Esophagus muscularis mucosa (tissue), 4 donors: Measurements from ENCODE around the gene EXD1. TPM values are rescaled to one million over a fixed set of nuclear protein-coding genes. Genes with fewer than 3 reads are reported as not detected.
"Not testable (repeated sequence)": the region's sequence is repeated elsewhere in the genome, so short reads cannot be mapped to it uniquely, and the experiment has no call there.

Experiments used
- DNase-seq: peaks from one replicate; pipeline ENCODE4 v3.0.0-alpha.2; 2017; ENCODE audit errors: extremely low spot score
- H3K27ac ChIP-seq, 4 donors: fragments of 200-600 bp; sonication (generic); replicated peaks in 1 of 4; 1 replicate in 3 of 4; 2 replicates in 1 of 4; pipeline ENCODE4 v1.5.1; 2016 to 2019; ENCODE audit warnings: mild to moderate bottlenecking in 1 of 4
- H3K27me3 ChIP-seq, 4 donors: fragments of 200-600 bp; sonication (generic); one replicate each; pipeline versions ENCODE4 v1.5.1 to v1.6.0; 2016 to 2019
- H3K36me3 ChIP-seq, 4 donors: fragments of 200-600 bp; sonication (generic); one replicate each; pipeline ENCODE4 v1.5.1; 2016 to 2019
- H3K4me1 ChIP-seq, 4 donors: fragments of 200-600 bp; sonication (generic); one replicate each; pipeline ENCODE4 v1.5.1; 2016 to 2019
- H3K4me3 ChIP-seq, 4 donors: fragments of 200-600 bp; sonication (generic); 1 replicate in 2 of 4; 2 replicates in 2 of 4; pipeline ENCODE4 v1.5.1; 2016 to 2019; ENCODE audit warnings: mild to moderate bottlenecking in 4 of 4, moderate library complexity in 1 of 4
- H3K9me3 ChIP-seq, 4 donors: fragments of 200-600 bp; sonication (generic); 1 replicate in 3 of 4; 2 replicates in 1 of 4; pipeline ENCODE4 v1.5.1; 2016 to 2019
- EP300 ChIP-seq: sonication (generic); formaldehyde crosslinking; IDR thresholded peaks from one replicate; pipeline ENCODE4 v1.6.1; 2017; ENCODE audit warnings: antibody characterized with exemption
- POLR2A ChIP-seq: fragments of 450-650 bp; IDR thresholded peaks from one replicate; pipeline ENCODE4 v1.6.1; 2017; ENCODE audit warnings: antibody characterized with exemption, moderate library complexity, mild to moderate bottlenecking, low read depth
- POLR2AphosphoS5 ChIP-seq, 2 donors: sonication (generic); formaldehyde crosslinking; IDR thresholded peaks; one replicate each; pipeline ENCODE4 v1.6.1; 2017; ENCODE audit warnings: antibody characterized with exemption in 2 of 2
- WGBS: methylation state at CpG from one replicate; pipeline ENCODE4 v1.1.5; 2018; 5-methylcytosine and 5-hydroxymethylcytosine counted together
- intact Hi-C: fragments of 100-400 bp; cut with DNase I; formaldehyde crosslinking; loops from one replicate; pipeline ENCODE4 v1.15.1; 2023
- total RNA-seq, 4 donors: library from RNA; depleted of rRNA; stranded (reverse); fragments of >200 nt; gene quantifications; one replicate each; pipeline versions ENCODE4 v1.1.0 to v1.2.1, GENCODE V29; 2016
- TF ChIP-seq, protein P1 (sequence below), 3 experiments: fragments of 200-600 bp in 2 of 3; fragments of 450-650 bp in 1 of 3; sonication (generic) in 2 of 3; IDR thresholded peaks; one replicate each; pipeline ENCODE4 v1.5.1; 2017 to 2019; ENCODE audit warnings: antibody characterized with exemption in 3 of 3, mild to moderate bottlenecking in 2 of 3, moderate library complexity in 1 of 3

EXD1 gene
- total RNA-seq, 4 donors from 2014 or later = not detected

DNA sequence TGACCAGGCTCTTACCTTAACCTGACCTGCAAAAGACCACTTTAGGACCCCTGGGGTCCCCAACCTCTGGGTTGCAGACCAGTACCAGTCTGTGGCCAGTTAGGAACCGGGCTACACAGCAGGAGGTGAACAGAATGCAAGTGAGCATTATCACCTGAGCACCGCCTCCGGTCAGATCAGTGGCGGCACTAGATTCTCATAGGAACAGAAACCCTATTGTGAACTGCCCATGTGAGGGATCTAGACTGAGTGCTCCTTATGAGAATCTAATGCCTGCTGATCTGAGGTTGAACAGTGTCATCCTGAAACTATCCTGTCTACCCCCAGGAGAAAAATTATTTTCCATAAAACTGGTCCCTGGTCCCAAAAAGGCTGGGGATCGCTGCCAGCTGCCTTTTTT lies 20.9 kb upstream of the EXD1 start:
- no peak for TF ChIP-seq POLR2A
- no peak for TF ChIP-seq EP300
- TF ChIP-seq, protein P1, sequence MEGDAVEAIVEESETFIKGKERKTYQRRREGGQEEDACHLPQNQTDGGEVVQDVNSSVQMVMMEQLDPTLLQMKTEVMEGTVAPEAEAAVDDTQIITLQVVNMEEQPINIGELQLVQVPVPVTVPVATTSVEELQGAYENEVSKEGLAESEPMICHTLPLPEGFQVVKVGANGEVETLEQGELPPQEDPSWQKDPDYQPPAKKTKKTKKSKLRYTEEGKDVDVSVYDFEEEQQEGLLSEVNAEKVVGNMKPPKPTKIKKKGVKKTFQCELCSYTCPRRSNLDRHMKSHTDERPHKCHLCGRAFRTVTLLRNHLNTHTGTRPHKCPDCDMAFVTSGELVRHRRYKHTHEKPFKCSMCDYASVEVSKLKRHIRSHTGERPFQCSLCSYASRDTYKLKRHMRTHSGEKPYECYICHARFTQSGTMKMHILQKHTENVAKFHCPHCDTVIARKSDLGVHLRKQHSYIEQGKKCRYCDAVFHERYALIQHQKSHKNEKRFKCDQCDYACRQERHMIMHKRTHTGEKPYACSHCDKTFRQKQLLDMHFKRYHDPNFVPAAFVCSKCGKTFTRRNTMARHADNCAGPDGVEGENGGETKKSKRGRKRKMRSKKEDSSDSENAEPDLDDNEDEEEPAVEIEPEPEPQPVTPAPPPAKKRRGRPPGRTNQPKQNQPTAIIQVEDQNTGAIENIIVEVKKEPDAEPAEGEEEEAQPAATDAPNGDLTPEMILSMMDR (IDR thresholded peaks at IDR 0.05) = no peak
- TF ChIP-seq POLR2AphosphoS5 (IDR thresholded peaks at IDR 0.05) = no peak
- H3K9me3 ChIP-seq = no peaks in the 10 kb centered on the region
- H3K27me3 ChIP-seq = no peaks in the 10 kb centered on the region
- H3K36me3 ChIP-seq = peaks cover 0 to 54% (median 19%) of the 10 kb centered on the region in 4 donors
- no peak for DNase-seq
- H3K27ac ChIP-seq = no peak overlapping the region
- H3K4me3 ChIP-seq = no peak overlapping the region
- peaks cover 4 to 13% (median 11%) of the 10 kb centered on the region in 4 donors for H3K4me1 ChIP-seq
- 95% methylated on average over 5 of the region's 5 CpGs for WGBS
- intact Hi-C loops = no loop called here

DNA sequence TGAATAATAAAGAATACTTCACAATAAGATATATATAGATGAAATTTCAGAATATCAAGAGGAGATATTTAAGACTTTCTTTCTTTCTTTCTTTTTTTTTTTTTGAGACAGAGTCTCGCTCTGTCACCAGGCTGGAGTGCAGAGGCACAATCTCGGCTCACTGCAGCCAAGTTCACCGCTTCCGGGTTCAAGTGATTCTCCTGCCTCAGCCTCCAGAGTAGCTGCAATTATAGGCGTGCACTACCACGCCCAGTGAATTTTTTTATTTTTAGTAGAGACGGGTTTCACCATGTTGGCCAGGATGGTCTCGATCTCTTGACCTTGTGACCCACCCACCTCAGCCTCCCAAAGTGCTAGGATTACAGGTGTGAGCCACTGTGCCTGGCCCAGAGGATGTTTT lies 20.2 kb upstream of the EXD1 start:
- DNase-seq, H3K27ac ChIP-seq, H3K27me3 ChIP-seq, intact Hi-C loops, H3K9me3 ChIP-seq, H3K4me3 ChIP-seq: not testable (repeated sequence)
- Histone ChIP-seq H3K4me1 (peaks cover 4 to 13% (median 11%) of the 10 kb centered on the region in 4 donors), H3K36me3 (peaks cover 0 to 59% (median 23%) of the 10 kb centered on the region in 4 donors)
- 90% methylated on average over 8 of the region's 8 CpGs for WGBS

DNA sequence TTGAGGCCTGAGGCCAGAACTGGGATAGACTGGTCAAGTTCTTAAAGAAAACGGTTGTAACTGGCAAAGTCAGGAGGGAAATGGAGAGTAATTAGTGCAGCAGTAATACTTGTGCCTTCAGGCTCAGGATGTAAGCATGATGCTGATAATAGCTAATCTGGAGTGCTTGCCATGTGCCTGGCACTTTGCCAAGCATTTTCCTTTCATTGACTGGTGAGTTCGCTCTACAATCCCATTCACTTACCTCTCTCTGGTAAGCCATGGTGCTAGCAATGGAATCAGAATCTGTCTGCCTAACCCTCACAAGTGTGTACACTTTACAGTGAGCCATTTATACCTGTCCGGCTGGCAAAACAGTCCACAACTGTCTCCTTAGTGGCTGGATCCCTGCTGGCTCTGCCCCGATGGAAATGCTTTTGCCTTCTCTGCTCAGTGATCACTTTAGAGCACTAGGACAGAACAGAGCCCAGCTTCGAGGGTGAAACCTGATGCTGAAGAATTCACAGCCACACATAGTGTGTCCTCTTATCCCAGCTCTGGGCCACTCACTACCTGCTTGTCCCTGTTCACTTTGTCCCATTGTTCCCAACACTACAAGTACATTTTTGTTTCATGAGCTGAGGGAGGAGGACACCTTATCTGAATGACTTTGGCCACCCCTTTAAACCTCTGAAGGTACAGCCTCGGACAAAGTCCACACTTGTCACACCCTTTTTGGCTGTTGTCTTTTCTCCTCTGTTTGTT lies 10.8 kb upstream of the EXD1 start:
- no peak for DNase-seq
- Histone ChIP-seq H3K27ac (no peak overlapping the region), H3K36me3 (peaks cover 0 to 41% (median 23%) of the 10 kb centered on the region in 4 donors), H3K27me3 (no peaks in the 10 kb centered on the region), H3K4me1 (peaks cover 0 to 9% (median 4%) of the 10 kb centered on the region in 4 donors), H3K4me3 (no peak overlapping the region), H3K9me3 (no peaks in the 10 kb centered on the region)
- no peak for TF ChIP-seq EP300
- no peak for TF ChIP-seq POLR2AphosphoS5 (IDR thresholded peaks at IDR 0.05)
- TF ChIP-seq, protein P1 (IDR thresholded peaks at IDR 0.05) = no peak
- 82% methylated on average over 6 of the region's 6 CpGs for WGBS
- intact Hi-C loops = no loop called here

DNA sequence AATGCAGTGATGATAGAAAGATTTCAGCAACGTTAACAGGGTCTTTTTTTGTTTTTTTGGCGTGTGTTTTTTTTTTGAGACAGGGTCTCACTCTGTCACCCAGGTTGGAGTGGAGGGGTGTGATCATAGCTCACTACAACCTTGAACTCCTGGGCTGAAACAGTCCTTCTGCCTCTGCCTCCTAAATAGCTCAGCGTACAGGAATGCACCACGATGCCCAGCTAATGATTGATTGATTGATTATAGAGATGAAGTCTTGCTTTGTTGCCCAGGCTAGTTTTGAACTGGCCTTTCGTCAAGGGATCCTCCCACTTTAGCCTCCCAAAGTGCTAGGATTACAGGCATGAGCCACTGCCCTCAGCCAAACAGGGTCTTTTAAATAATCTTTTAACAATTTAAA lies 7.5 kb upstream of the EXD1 start:
- 57% methylated on average over 5 of the region's 5 CpGs for WGBS
- Histone ChIP-seq H3K9me3 (no peaks in the 10 kb centered on the region), H3K36me3 (peaks cover 0 to 10% (median 0%) of the 10 kb centered on the region in 4 donors), H3K27me3 (no peaks in the 10 kb centered on the region), H3K4me1 (peaks cover 3 to 20% (median 15%) of the 10 kb centered on the region in 4 donors), H3K27ac (no peak overlapping the region), H3K4me3 (no peak overlapping the region)
- TF ChIP-seq, protein P1 (IDR thresholded peaks at IDR 0.05) = no peak
- no peak for TF ChIP-seq POLR2A
- TF ChIP-seq POLR2AphosphoS5 (IDR thresholded peaks at IDR 0.05) = no peak
- no peak for TF ChIP-seq EP300
- intact Hi-C loops = no loop called here
- DNase-seq = no peak

DNA sequence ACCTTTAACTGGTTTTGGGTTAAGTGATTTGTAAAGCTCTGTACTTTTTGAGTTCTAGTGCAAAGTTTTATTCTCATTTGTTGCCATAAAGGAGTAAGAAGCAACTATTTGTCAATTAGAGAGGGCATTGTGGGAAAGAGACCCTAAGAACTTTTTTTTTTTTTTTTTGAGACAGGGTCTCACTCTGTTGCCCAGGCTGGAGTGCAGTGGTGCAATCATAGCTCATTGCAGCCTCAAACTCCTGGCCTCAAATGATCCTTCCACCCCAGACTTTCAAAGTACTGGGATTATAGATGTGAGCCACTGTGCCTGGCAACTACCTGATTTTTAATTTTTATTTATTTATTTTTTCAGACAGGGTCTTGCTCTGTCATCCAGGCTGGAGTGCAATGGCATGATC lies 5.4 kb upstream of the EXD1 start:
- Histone ChIP-seq H3K27me3 (no peaks in the 10 kb centered on the region), H3K9me3 (no peaks in the 10 kb centered on the region), H3K27ac (no peak overlapping the region), H3K4me3 (no peak overlapping the region), H3K36me3 (peaks cover 0 to under 1% (median 0%) of the 10 kb centered on the region in 4 donors), H3K4me1 (peaks cover 17 to 31% (median 23%) of the 10 kb centered on the region in 4 donors)
- intact Hi-C loops = no loop called here
- TF ChIP-seq POLR2A (no peak), POLR2AphosphoS5 (IDR thresholded peaks at IDR 0.05) (no peak), EP300 (no peak)
- TF ChIP-seq, protein P1 (IDR thresholded peaks at IDR 0.05) = no peak
- DNase-seq = no peak

DNA sequence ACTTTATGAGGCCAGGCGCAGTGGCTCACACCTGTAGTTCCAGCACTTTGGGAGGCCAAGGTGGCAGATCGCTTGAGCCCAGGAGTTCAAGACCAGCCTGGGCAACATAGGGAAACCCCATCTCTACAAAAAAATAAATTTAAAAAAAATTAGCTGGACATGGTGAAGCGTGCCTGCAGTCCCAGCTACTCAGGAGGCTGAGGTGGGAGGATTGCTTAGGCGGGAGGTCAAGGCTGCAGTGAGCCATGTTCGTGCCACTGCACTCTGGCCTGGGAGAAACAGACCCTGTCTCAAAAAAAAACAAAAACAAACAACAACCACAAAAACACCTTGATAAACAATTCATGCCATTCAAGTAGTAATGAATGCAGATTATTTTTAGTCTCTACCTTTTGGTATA lies 4.7 kb upstream of the EXD1 start:
- intact Hi-C loops = not testable (repeated sequence)
- H3K4me1 ChIP-seq = peaks cover 17 to 33% (median 26%) of the 10 kb centered on the region in 4 donors
- 98% methylated on average over 5 of the region's 5 CpGs for WGBS

More for the DNA sequence above, 4.7 kb upstream of the EXD1 start:
- H3K9me3 ChIP-seq, H3K27ac ChIP-seq, H3K4me3 ChIP-seq, H3K36me3 ChIP-seq, DNase-seq, H3K27me3 ChIP-seq: not testable (repeated sequence)
